ENCODE results near the gene STARD13. TPM values are rescaled to one million over a fixed set of nuclear protein-coding genes. Genes with fewer than 3 reads are reported as not detected.

Gene STARD13
- total RNA-seq, 6 donors from 2014 or later: 43.6 to 76.5 (median 63.7) TPM

DNA sequence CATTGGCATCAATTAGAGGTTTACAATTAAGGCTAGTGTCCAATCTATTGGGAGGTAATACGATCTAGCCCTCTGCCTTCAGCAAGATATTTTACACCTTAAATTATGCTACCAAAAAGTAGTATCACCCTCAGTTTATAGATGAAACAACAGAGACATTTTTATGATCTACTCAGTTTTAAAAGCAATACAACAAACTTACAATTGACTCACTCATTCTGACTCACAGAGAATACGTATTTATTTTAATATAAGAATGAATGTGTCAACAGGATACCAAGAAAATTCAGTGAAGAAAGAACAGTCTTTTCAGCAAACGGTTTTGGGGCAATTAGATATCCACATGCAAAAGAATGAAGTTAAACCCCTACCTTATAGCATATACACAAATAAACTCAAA lies 32.5 kb upstream of the STARD13 start:
- TF ChIP-seq, protein P1, sequence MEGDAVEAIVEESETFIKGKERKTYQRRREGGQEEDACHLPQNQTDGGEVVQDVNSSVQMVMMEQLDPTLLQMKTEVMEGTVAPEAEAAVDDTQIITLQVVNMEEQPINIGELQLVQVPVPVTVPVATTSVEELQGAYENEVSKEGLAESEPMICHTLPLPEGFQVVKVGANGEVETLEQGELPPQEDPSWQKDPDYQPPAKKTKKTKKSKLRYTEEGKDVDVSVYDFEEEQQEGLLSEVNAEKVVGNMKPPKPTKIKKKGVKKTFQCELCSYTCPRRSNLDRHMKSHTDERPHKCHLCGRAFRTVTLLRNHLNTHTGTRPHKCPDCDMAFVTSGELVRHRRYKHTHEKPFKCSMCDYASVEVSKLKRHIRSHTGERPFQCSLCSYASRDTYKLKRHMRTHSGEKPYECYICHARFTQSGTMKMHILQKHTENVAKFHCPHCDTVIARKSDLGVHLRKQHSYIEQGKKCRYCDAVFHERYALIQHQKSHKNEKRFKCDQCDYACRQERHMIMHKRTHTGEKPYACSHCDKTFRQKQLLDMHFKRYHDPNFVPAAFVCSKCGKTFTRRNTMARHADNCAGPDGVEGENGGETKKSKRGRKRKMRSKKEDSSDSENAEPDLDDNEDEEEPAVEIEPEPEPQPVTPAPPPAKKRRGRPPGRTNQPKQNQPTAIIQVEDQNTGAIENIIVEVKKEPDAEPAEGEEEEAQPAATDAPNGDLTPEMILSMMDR (IDR thresholded peaks at IDR 0.05): no peak
- TF ChIP-seq EP300 (IDR thresholded peaks at IDR 0.05) (no peak), POLR2A (IDR thresholded peaks at IDR 0.05) (no peak), POLR2AphosphoS5 (IDR thresholded peaks at IDR 0.05) (no peak)
- peaks cover 0 to 16% (median 5%) of the 10 kb centered on the region in 4 donors for H3K4me1 ChIP-seq
- H3K4me3 ChIP-seq: no peak overlapping the region
- no peaks in the 10 kb centered on the region for H3K36me3 ChIP-seq
- DNase-seq (no peak), ATAC-seq (ENCODE audit: low FRiP score in 2 of 2) (no peak)
- H3K9me3 ChIP-seq: no peaks in the 10 kb centered on the region
- WGBS, 2 donors: 92 to 97% methylated on average over 3 of the region's 3 CpGs
- no peak overlapping the region for H3K27ac ChIP-seq
- no peaks in the 10 kb centered on the region for H3K27me3 ChIP-seq

DNA sequence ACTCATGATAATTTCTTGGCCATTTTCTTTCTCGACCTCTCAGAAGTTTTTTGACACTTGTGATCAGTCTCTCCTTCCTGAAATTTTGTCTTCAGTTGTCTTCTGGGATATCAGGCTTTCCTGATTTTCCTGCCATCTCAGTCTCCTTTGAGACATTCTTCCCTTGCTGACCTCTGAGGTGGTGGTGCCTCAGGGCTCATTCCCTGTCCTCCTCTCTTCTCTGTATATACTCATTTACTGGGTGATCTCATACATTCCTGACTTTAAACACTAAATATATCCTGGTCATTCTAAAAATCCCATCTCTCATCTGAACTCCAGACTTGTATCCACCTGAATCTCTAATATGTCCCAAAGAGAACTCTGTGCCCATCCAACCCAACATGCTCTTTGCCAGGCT lies 31.3 kb upstream of the STARD13 start:
- H3K27me3 ChIP-seq: no peaks in the 10 kb centered on the region
- H3K36me3 ChIP-seq: no peaks in the 10 kb centered on the region
- DNase-seq (no peak), ATAC-seq (ENCODE audit: low FRiP score in 2 of 2) (no peak)
- TF ChIP-seq POLR2AphosphoS5 (IDR thresholded peaks at IDR 0.05): no peak
- no peak for TF ChIP-seq POLR2A (IDR thresholded peaks at IDR 0.05)
- TF ChIP-seq EP300 (IDR thresholded peaks at IDR 0.05): no peak
- TF ChIP-seq, protein P1 (IDR thresholded peaks at IDR 0.05): no peak
- H3K4me1 ChIP-seq: peaks cover 0 to 17% (median 5%) of the 10 kb centered on the region in 4 donors
- H3K27ac ChIP-seq: no peak overlapping the region
- H3K9me3 ChIP-seq: no peaks in the 10 kb centered on the region
- H3K4me3 ChIP-seq: no peak overlapping the region
- 87 to 90% methylated on average over 1 of the region's 1 CpG for WGBS, 2 donors

DNA sequence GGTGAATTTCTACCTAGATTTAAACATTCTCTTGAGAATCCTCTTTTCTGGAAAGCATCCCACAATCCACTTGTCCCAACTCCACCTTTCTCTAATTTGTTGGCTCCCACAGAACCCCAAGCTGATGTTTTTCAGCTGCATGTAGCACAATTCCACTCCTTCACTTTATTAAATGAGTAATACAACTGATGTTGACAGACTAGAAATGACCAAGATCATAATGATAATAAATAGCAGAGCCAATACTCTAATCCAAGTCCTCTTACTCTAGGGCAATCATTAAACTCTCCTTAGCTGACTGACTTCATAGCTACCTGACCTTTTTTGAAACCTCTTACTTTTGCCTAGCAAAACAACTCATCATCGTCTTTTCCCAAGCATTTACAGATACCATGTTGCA lies 27.9 kb upstream of the STARD13 start:
- H3K27me3 ChIP-seq: no peaks in the 10 kb centered on the region
- 84 to 91% methylated on average over 1 of the region's 1 CpG for WGBS, 2 donors
- no peak for DNase-seq
- H3K27ac ChIP-seq: no peak overlapping the region
- H3K4me3 ChIP-seq: no peak overlapping the region
- no peaks in the 10 kb centered on the region for H3K9me3 ChIP-seq
- no peak for ATAC-seq (ENCODE audit: low FRiP score in 2 of 2)
- H3K36me3 ChIP-seq: no peaks in the 10 kb centered on the region
- TF ChIP-seq POLR2A (IDR thresholded peaks at IDR 0.05): no peak
- TF ChIP-seq EP300 (IDR thresholded peaks at IDR 0.05): no peak
- TF ChIP-seq, protein P1 (IDR thresholded peaks at IDR 0.05): no peak
- no peak for TF ChIP-seq POLR2AphosphoS5 (IDR thresholded peaks at IDR 0.05)
- peaks cover 0 to 13% (median 6%) of the 10 kb centered on the region in 4 donors for H3K4me1 ChIP-seq

DNA sequence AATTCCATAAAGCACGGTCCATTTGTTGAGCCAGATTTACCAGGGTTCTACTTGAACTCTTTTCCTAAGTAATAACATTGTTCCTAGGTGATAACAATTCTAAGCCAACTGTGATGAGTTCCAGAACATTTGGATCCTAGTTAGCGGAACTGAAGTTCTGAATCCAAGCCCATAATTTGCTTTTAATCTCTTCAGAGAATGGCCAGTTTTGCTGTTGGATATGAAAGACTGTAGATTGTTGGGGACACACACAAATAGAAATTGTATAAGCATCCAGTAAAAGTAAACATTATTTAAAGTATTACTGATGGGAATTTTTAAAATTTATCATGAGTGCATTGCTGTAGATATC lies 27.3 kb upstream of the STARD13 start:
- Histone ChIP-seq H3K4me1 (peaks cover 0 to 13% (median 6%) of the 10 kb centered on the region in 4 donors), H3K9me3 (no peaks in the 10 kb centered on the region), H3K27ac (peak overlapping the region in 1 of 4 donors; percentile 52), H3K4me3 (no peak overlapping the region), H3K27me3 (no peaks in the 10 kb centered on the region), H3K36me3 (no peaks in the 10 kb centered on the region)
- WGBS, 2 donors: 69% methylated on average over 2 of the region's 2 CpGs
- DNase-seq: no peak
- no peak for ATAC-seq (ENCODE audit: low FRiP score in 2 of 2)
- TF ChIP-seq POLR2A (IDR thresholded peaks at IDR 0.05) (no peak), EP300 (IDR thresholded peaks at IDR 0.05) (no peak), POLR2AphosphoS5 (IDR thresholded peaks at IDR 0.05) (no peak)
- TF ChIP-seq, protein P1 (IDR thresholded peaks at IDR 0.05): no peak

DNA sequence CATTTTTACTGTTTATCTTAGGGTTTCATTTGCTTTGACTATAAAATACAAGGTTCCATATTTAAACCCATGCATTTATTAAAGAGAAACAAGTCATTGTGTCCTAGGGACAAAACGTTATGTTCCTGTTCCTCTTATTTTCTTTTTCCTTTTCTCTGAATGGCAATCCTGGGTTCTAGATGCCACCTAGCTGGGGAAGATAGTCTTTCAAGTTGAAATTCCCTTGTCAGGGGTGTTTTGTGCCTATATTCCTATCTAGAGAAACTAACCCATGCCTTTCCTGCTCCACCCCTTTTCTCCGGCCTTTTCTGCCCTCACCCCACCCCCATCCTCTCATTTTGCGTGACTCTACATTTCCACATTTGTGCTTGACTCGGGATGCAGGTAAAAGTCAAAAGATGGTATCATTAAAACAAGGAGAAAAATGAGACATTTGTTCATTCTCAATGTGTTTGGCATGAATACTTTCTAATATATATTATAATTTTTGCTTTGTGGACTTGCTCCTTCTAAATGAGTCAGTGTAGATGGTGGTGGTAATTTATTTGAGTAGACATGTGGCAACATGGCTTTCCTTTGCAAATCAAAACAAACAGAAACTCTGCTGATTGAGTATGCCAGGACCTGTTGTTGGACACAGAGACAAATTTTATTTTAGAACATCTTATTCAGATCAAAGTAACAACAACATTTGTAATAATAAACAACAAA lies 26.8 kb upstream of the STARD13 start:
- H3K36me3 ChIP-seq: no peaks in the 10 kb centered on the region
- no peaks in the 10 kb centered on the region for H3K9me3 ChIP-seq
- H3K4me3 ChIP-seq: no peak overlapping the region
- TF ChIP-seq, protein P1 (IDR thresholded peaks at IDR 0.05): peak in 3 of 6 experiments; percentile 11 to 38 (median 38)
- TF ChIP-seq POLR2AphosphoS5 (IDR thresholded peaks at IDR 0.05) (no peak), EP300 (IDR thresholded peaks at IDR 0.05) (peak in 1 of 4 donors; percentile 49), POLR2A (IDR thresholded peaks at IDR 0.05) (no peak)
- ATAC-seq (ENCODE audit: low FRiP score in 2 of 2) (no peak), DNase-seq (no peak)
- H3K27me3 ChIP-seq: no peaks in the 10 kb centered on the region
- H3K27ac ChIP-seq: peak overlapping the region in 3 of 4 donors; percentile 6 to 52 (median 13)
- 42 to 57% methylated on average over 4 of the region's 4 CpGs for WGBS, 2 donors
- peaks cover 0 to 13% (median 6%) of the 10 kb centered on the region in 4 donors for H3K4me1 ChIP-seq
